Activated CD4-positive, alpha-beta T cell treated with anti-CD3 and anti-CD28 coated beads for 48 hours (primary cell): ENCODE results near the gene NPRL2.

Experiments
- DNase-seq: peaks from one replicate; pipeline ENCODE4 v3.0.0-alpha.2; 2020

The NPRL2 gene

DNA sequence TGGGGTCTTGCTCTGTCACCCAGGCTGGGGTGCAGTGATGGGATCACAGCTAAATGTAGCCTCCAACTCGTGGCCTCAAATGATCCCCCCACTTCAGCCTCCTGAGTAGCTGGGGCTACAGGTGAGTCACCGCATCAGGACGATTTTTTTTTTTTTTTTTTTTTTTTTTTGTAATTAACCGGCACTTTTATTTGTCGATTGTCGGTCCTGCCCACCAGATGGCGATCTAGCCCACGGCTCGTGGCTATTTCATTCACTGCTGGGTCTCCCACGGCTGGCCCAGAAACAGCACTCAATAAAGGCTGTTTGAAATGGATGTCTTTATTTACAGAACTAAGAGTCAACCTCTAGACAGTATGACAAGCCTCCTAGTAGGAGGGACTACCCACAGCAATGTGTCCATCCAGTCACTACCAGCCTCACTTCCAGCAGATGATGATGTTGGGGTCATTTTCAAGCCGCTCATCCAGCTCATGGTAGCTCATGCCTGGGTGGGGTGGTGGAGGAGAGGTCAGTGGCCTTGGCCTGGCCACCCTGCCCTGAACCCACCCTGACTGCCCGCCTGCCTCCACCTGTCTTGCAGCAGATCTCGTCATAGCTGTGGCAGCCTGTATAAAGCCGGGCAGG is 3.3 kb downstream of the NPRL2 start:
- DNase-seq = peak; percentile 82

DNA sequence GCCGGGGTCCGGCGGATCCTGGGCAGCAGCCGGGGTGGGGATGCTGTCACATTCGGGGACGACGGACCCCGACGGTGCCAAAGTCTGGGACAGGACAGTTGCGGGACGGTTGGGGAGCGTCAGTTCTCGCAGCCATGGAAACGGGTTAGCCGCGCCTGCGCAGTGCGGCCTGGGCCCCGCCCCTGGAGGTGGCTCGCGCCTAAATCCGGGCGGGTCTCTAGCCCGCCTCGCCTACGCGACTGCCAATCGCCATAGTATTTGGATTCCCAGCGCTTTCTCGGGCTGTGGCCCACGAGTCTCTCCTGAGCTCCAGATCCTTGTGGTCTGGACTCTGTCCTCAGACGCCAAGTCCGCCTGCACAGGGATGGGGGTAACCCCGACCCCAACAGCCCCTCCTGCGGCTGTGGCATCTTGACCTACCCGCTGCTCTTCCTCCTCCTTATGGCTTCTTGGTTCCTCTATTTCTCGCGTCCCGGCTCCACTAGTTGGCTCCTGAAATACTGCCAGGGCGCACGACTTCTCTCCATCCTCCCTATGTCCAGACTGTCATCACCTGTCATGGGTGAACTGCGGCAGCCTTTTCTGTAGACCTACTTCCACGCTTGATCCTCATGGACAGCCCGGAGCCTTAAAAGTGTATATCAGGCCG is 4.9 kb downstream of the NPRL2 start, which contains the start of gene ZMYND10:
Gene ZMYND10 (minus strand): TSS at position 147 of the 649 bp plus-strand sequence. CDS start 153 bp downstream, outside the sequence.
- peak; percentile 87 for DNase-seq

DNA sequence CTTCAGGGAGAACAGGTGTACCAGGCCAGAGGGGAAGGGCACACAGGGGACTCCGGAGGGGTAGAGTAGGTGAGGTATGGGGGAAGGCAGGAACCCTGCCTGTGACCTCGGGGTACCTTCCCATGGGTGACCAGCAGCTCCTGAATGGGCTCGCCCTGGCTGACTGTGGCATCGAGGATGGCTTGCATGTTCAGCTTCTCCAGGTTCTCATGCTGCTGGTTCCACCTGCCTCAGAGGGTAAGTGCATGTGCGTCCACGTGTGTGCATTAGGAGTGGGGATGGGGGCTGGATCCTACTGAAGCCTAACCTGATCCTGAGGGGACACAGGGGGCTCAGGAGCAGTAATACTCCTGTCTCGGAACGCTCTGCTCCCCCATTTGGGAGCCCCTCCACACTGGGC is 5.6 kb downstream of the NPRL2 start:
- no peak for DNase-seq

DNA sequence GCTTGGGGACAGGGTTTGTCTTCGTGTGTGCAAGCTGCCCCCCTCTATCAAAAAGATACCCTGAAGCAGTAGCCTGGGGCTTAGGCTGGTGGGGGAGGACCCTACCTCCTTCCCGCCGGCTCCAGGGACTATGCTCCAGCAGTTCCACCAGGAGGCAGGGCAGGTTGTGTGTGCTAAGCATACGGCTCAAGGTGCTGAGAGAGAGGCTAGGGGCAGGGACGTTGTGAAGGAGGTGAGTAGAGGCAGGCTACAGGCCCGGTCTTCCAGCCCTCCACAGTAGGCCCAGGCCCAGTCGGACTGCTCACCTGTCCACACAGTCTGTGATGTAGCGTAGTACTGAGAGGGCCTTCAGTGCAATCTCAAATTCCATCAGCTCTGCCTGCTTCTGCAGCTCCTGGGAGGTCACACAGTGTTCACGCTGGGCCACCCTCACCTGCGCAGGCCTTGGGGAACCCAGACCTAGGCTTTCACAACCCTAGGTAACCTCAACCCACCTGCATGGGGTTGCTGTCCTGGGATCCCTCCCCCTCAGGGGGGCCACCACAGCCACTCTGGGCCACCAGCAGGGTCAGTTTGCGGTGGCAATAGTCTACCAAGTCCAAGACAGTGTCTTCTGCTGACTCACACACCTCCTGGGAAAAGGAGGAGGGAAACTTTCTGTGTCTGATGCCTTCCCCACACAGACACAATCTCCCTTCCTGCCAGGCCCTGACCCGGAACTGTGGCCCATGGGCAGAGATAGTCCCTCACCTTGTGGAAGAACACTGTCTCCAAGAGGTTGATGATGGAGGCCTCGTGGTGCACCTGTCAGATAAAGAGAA is 7.6 kb downstream of the NPRL2 start:
- no peak for DNase-seq

DNA sequence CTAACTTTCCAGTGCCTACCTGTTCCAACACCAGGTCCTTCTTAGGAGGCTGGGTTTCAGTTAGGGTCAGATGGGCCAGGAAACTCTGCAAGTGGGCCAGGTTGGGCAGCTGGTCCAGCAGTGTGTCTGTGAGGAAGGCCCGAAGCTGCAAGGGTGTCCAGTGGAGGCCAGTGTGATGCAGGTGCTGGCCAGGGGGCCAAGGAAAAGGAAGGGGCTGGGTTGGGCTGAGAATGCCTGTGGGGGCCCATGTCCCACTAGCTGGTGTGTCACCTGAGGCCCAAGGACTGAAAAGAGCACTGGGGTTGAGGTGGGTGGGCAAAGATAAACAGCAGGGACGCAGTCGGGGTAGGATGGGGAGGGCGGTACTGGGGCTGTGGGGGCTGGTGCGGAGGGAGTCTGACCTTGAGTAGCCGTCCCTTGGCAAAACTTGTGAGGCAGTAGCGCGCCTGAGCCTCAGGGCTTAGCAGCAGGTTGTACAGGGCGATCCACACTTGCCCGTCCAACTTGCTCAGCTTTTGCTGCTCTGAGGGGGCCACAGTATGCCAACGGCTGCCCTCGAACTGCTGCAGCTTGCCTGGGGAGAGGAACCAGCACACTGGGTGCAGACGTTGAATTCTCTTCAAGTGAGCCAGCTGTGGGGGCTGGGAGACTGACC is 8.5 kb downstream of the NPRL2 start:
- DNase-seq = no peak

DNA sequence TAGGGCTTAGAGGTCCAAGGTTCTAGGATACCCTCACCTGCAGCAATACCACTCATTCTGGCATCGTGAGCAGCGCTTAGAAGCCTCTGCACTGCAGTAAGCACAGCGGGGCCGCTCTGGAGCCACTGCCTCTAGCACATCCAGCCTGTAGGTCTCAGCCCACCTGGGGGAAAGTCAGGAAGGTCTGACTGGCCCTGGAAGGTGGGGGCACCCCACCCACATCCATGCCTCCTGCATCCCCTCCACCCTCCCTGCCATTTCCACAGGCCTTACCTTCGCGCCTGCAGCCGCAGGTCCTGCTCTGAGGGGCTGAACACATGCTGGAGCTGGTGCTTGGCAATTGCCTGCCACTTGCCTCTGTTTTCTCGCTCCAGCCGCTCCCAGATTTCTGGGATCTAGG is 9.0 kb downstream of the NPRL2 start:
- DNase-seq = peak; percentile 35

DNA sequence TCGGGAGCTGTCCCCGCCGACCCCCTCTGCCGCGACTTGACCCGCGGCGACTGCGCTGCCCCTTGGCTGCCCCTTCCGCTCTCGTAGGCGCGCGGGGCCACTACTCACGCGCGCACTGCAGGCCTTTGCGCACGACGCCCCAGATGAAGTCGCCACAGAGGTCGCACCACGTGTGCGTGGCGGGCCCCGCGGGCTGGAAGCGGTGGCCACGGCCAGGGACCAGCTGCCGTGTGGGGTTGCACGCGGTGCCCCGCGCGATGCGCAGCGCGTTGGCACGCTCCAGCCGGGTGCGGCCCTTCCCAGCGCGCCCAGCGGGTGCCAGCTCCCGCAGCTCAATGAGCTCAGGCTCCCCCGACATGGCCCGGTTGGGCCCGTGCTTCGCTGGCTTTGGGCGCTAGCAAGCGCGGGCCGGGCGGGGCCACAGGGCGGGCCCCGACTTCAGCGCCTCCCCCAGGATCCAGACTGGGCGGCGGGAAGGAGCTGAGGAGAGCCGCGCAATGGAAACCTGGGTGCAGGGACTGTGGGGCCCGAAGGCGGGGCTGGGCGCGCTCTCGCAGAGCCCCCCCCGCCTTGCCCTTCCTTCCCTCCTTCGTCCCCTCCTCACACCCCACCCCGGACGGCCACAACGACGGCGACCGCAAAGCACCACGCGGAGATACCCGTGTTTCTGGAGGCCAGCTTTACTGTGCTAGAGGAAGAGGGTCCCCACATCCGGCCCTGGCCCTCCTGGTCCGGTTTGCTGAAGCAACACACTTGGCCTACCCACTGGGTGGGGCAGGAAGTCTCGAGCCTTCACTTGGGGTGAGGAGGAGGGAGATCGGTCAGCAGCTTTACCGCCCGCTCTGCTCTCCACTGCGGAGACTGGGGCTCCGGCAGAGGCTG is 9.9 kb downstream of the NPRL2 start, which contains the start of gene RASSF1:
Gene RASSF1 (minus strand): TSS at position 389 of the 882 bp plus-strand sequence. CDS start 31 bp downstream, at position 358.
- peak; percentile 82 for DNase-seq

DNA sequence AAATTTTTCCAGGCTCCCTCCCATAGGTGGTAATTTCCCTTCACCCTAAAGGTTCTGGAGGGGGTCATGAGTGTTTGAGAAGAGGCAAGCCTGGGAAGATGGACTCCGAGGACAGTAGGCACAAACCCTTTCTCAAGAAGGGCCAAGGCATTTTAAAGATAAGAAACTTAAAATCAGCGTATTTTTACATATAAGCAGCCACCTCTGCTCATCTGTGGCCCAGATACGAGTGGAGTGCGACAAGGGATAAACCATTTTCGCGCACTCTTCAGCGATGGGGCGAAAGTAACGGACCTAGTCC is 10.5 kb downstream of the NPRL2 start:
- DNase-seq = no peak

DNA sequence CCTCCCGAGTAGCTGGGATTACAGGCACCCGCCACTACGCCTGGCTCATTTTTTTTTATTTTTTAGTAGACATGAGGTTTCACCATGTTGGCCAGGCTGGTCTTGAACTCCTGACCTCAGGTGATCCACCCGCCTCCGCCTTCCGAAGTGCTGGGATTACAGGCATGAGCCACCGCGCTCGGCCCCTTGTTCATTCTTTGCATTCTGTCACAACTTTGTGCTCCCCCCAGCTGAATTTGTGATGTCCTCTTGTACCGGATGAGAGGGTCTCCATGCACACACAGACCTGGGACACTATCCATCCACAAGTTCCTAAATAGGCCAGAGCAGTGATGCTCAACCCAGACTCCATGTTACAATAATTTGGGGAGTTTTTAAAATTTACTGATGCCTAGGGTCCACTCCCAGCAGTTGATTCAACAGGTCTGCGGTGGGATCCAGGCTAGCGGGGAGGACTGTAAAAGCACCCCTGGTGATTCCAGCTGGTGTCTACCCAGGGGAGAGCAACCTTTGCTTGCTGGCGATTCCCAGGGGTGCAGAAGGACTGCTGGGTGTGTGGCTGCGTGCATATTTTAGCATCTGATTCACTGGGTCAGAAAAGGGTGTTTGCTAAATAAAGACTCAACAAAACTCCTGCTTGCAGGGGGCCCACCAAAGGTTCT is 11.0 kb downstream of the NPRL2 start:
- DNase-seq = no peak

DNA sequence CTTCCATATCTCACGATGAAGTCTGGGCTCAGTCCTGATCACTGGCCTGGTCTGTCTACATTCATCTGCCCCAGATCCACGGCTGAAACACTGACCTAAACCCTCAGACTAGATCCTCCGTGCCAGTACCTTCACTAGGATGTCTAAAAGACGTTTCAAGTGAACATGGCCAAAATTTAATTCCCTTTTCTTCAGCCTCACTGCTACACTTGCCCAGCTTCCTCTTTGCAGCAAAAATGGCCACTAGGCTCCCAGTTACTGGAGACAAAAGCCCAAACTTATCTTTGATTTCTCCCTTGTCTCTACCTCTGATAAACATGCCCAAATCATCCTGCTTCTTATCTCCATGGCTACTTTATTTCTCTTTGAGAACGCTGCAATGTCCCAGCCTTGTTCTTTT is 11.6 kb downstream of the NPRL2 start:
- DNase-seq = no peak

DNA sequence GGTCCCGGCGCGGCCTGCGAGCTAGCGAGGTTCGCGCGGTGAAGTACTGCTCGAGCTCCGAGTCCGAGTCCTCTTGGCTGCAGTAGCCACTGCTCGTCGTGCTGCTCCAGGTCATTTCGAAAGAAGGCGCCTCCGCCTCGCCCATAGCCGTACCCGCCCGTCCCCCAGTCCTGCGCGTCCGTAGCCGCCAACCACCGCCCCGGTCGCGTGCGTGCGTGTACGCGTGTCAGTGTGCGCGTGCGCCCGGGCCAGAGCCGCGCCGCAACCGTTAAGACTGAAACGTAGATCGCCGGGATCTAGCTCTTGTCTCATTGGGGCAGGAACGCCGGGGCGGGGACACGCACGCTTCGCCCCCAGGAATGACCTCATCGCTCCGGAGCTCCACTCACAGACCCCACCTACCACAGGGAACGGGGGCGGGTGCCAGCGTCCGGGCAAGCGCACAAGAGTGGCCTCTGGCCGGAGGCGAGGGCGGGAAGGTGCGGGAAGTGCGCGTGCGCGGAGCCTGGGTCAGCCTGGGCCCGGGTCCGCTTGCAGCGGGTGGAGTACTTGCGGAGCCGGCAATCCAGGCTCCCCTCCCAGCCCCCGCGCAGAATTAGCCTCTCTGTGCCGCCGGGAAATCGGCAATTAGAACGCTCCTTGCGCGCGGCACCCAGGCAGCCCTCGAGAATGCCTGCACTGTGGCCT is 13.3 kb downstream of the NPRL2 start:
- peak; percentile 98 for DNase-seq

DNA sequence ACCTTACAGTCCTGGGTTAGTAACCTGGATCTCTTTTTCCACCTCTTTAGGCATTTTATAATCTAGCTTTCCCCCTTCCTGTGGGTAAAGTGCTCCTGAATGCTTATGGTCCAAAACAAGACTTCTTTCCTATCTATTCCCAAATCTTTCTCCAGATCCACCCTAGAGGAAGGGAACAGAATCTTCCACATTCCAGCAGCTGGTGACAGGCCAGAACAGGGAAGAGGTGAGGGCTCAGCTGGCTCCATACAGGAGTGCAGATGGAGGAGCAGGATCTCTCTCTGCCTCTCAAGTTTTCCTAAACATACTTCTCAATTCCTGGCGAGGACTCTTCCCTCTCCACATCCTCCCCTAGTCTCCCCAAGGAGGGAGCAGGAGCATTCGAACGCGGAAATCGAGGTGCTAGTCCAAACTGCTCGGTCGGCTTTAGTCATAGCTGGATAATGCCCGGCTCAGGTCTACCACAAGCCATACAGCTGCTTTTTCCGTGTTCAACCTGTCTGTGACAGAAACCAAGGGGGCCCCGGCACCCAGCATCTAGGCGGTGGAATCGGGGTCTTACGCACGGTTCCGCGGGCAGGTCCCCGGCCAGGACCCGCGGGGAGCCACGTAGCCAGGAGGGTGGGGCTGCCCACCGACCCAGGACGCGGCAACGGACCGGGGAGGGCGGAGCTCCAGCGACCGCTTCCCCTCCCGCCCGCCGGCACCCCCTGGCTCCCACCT is 14.0 kb downstream of the NPRL2 start:
- peak; percentile 69 for DNase-seq

DNA sequence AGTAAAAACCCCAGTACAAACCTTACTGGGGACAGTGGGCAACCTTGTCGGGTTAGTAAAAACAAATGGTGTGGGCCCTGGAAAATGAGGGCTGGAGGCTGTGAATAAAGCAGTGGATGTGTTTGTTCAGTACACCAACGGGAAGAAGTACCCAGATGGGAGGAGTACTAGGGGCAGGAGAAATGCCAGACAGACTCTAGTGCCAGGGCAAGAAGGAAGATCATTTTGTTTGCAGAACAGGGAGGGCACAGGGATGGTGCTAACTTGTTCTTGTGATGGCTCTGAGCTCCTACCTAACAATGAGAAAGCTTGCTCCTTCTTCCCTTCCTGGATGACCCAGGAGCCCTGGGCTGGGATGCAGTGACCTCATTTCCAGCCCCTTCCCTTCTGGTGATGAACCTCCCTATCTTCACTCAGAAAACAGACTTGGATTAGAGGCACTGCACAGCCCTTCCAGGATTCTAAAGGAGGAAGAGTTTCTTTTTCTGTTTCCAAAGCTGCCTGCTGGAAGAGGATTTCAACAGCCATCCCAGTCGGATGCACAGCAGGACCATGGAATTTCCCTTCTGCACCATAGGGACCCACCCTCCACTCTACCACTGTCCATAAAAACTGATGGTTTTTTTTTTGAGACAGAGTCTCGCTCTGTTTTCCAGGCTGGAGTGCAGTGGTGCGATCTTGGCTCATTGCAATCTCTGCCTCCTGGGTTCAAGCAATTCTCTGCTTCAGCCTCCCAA is 16.1 kb downstream of the NPRL2 start:
- DNase-seq = no peak

DNA sequence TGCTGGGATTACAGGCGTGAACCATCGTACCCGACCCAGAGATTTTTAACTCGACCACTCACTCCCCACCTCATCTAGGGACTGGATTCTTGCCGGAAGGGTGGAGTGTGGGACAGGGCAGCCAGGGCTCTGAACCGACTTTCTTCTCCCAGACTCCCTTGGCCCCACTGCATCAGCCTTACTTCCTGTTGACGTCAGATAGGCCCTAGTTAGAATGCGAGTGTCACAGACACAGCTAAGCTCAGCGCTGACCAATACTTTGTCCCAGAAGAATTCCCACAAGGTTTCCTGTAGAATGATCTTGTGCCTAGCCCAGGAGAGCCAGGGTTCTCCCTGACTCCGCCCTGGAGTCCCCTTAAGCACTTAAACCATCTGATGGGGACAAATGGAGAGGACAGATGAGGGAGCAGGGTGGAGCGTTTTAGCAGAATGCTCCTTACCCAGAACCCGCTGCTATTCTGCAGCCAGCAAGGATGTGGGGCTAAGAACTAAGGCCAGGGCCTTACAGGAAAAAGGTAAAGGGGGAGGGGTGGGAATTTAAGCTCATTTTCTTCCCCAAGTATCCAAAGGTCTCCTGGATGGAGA is 16.7 kb downstream of the NPRL2 start:
- DNase-seq = no peak

DNA sequence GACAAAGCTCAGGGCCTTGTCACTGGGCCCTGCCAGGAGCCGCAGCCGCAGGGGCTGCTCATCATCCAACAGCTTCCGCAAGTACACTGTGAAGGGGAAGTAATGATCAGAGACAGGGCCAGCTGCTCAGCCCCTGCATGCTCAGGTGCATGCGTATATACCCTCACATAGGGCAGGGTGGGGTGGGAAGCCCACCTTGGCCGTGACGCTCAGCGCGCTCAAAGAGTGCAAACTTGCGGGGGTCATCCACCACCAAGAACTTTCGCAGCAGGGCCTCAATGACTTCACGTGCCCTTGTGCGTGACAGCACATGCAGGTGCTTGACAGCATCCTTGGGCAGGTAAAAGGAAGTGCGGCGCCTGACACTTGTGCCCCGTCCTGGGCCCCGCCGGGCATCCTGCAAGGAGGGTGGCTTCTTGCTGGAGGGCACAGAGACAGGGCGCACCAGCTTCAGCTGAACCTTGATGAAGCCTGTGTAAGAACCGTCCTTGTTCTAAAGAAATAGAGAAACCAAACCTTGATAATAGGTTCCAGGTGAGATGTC is 19.1 kb downstream of the NPRL2 start:
- DNase-seq = no peak

DNA sequence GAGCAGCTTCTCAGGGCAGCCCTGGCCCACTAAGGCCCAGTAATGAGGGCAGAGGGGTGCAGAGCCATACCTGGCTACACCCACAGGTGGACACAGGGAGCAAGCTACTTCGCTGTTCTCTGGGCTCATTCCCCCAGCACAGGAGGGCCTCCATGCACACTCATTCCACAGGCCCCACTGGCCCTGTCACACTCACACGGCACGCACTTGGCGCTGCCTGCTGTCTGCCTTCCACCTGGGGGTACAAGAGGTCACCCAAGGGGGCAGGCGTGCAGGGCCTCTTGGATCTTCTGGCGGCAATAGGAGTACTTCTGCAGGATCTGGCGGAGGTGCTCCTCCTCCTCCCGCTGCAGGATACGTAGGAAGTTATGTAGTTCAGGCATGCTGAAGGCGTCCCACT is 20.2 kb downstream of the NPRL2 start:
- DNase-seq = no peak

DNA sequence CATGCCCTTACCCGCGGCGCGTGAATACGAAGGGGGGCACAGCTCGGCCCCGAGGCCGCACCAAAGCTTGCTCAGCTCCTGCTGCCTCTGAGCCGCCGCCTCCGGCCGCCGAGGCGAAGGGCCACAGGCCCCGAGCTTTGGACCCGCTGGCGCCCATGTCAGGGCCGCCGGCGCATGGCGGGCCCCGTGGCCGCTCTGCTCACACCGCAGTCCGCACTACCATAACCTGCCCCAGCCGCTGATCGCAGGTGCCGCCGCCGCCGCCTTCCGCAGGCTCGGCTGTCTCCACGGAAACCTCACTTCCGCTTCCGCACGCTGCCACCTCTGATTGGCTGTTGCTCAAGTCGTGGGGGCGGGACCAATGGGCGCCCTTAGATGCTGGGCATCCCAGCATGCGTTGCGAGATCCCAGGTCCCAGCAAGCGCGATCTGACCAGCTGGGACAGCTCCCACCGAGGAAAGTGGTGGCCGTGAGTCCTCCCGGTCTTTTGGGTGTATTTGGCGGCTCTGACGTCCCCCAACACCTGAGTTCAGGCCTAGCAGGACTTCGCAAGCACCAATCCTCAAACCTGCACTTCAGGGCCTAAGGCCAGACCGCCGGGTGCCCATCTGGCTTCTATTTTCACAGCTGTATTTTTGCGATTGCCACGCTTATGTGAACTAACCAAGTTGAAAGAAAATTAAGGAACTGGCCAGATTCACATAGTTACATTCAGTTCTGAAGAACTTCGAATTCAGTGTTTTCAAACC is 22.5 kb downstream of the NPRL2 start, which contains the start of gene TUSC2:
Gene TUSC2 (minus strand): TSS at position 281 of the 749 bp plus-strand sequence. CDS start 124 bp downstream, at position 157.
- peak; percentile 97 for DNase-seq

DNA sequence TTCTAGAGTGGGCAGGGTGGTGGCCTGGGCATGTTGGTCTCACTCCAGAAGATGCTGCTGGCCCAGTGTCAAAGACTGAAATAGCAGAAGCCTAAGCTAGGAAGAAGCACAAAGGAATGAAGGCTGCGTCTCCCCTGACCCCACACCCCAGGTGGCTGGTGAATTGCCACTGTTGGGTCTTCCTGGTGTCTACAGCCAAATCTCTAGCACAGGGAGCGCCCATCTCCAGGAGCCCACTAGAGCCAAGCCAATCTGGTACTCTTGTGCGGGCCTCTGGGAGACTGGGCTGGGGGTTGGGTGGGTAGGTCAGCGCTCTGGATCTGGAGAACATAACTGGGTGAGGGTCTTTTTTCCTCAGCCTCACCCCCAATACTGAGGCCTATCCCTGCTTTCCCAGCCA is 23.4 kb downstream of the NPRL2 start:
- DNase-seq = no peak
